ENCODE results near the gene HDAC1.

DNA sequence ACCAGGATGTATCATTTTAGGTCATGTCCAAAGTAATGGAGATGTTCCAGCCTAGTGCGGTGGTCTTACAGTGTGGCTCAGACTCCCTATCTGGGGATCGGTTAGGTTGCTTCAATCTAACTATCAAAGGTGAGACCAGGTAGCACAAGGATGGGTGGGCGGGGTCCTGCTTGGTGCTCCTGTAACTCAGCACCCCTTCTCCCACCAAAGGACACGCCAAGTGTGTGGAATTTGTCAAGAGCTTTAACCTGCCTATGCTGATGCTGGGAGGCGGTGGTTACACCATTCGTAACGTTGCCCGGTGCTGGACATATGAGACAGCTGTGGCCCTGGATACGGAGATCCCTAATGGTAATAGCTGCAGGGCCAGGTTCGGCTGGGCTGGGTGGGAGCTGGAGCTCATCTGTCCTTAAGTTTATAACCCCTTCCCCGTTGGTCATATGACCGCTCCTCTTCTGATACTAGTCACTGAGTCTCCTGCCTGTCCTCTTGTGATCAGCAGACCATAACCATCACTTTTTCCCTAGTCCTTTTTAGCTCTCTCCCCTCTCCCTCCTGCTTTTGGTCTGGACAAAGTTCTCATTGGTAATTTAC lies 38.8 kb downstream of the HDAC1 start:
- TF ChIP-seq, protein P1, sequence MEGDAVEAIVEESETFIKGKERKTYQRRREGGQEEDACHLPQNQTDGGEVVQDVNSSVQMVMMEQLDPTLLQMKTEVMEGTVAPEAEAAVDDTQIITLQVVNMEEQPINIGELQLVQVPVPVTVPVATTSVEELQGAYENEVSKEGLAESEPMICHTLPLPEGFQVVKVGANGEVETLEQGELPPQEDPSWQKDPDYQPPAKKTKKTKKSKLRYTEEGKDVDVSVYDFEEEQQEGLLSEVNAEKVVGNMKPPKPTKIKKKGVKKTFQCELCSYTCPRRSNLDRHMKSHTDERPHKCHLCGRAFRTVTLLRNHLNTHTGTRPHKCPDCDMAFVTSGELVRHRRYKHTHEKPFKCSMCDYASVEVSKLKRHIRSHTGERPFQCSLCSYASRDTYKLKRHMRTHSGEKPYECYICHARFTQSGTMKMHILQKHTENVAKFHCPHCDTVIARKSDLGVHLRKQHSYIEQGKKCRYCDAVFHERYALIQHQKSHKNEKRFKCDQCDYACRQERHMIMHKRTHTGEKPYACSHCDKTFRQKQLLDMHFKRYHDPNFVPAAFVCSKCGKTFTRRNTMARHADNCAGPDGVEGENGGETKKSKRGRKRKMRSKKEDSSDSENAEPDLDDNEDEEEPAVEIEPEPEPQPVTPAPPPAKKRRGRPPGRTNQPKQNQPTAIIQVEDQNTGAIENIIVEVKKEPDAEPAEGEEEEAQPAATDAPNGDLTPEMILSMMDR (conservative IDR thresholded peaks at IDR 0.05; ENCODE audit: low read length), result no peak
- TF ChIP-seq EZH2phosphoT487 (IDR thresholded peaks at IDR 0.05; ENCODE audit: borderline replicate concordance, low read depth, low read length), result no peak
